Astrocyte (in vitro differentiated cells and primary cell): ENCODE data around the gene STARD4.

ENCODE experiments used
- CTCF ChIP-seq: IDR thresholded peaks from 2 replicates; pipeline ENCODE4 v1.5.1; 2011; ENCODE audit warnings: low read depth, mild to moderate bottlenecking, inconsistent platforms, low read length, moderate library complexity; ENCODE audit not compliant: insufficient read depth
- EZH2 ChIP-seq: IDR thresholded peaks from 2 replicates; pipeline ENCODE4 v1.6.1; 2012; ENCODE audit warnings: mild to moderate bottlenecking, low read length, inconsistent platforms; ENCODE audit not compliant: insufficient read depth

GRCh38 chr5:111494355-111494999 is 17.9 kb downstream of the STARD4 start:
- no peak for TF ChIP-seq CTCF
- TF ChIP-seq EZH2 = no peak
